A549 (cell line): Measurements from ENCODE around the gene ALDH1A2.
"Not testable (repeated sequence)": the region's sequence is repeated elsewhere in the genome, so short reads cannot be mapped to it uniquely, and the experiment has no call there.

Experiments used
- BHLHE40 ChIP-seq: IDR thresholded peaks from 2 replicates; pipeline ENCODE4 v1.6.1; 2012; ENCODE audit warnings: low read depth, low read length, inconsistent platforms
- ESRRA ChIP-seq: fragments of 150-350 bp; IDR thresholded peaks from 2 replicates; pipeline ENCODE4 v1.6.1; 2014; ENCODE audit warnings: mild to moderate bottlenecking, low read length, borderline replicate concordance
- JUNB ChIP-seq: fragments of >200 bp; sonication (Bioruptor Twin); formaldehyde crosslinking; IDR thresholded peaks from 2 replicates; pipeline ENCODE4 v1.6.1; 2016
- KDM1A ChIP-seq: fragments of 200-600 bp; sonication (generic); IDR thresholded peaks from 2 replicates; pipeline ENCODE4 v1.6.1; 2016; ENCODE audit warnings: low read depth, mild to moderate bottlenecking
- MAFK ChIP-seq: fragments of 450-650 bp; IDR thresholded peaks from 2 replicates; pipeline ENCODE4 v1.6.1; 2014; ENCODE audit not compliant: partially characterized antibody
- PHF8 ChIP-seq: fragments of 200-600 bp; sonication (generic); IDR thresholded peaks from 2 replicates; pipeline ENCODE4 v1.6.1; 2016; ENCODE audit warnings: low read depth, mild to moderate bottlenecking, antibody characterized with exemption, moderate library complexity, borderline replicate concordance
- POLR2A ChIP-seq: IDR thresholded peaks from 2 replicates; pipeline ENCODE4 v1.6.1; 2012; ENCODE audit warnings: mild to moderate bottlenecking, low read length
- TF ChIP-seq, protein P1 (sequence below): fragments of >200 bp; sonication (Bioruptor Twin); formaldehyde crosslinking; IDR thresholded peaks from 3 replicates; pipeline ENCODE4 v1.5.1; 2016
- TF ChIP-seq, protein P2 (sequence below): fragments of 250-450 bp; sonication (Bioruptor Pico); IDR thresholded peaks from 2 replicates; pipeline ENCODE4 v1.5.0; 2021; ENCODE audit warnings: mild to moderate bottlenecking, moderate library complexity, borderline replicate concordance

DNA sequence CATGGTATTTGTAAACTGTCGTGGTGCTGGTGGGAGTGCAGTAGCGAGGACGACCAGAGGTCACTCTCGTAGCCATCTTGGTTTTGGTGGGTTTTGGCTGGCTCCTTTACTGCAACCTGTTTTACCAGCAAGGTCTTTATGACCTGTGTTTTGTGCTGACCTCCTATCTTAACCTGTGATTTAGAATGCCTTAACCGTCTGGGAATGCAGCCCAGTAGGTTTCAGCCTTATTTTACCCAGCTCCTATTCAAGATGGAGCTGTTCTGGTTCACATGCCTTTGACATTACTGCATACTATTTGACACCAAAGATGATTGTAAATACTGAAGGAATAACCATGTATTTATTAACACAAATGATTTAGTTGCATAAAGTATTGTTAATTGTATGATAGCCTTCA is 15.4 kb upstream of the ALDH1A2 start:
- TF ChIP-seq POLR2A, PHF8, MAFK, JUNB, ESRRA, BHLHE40, KDM1A: not testable (repeated sequence)
- TF ChIP-seq, protein P1, sequence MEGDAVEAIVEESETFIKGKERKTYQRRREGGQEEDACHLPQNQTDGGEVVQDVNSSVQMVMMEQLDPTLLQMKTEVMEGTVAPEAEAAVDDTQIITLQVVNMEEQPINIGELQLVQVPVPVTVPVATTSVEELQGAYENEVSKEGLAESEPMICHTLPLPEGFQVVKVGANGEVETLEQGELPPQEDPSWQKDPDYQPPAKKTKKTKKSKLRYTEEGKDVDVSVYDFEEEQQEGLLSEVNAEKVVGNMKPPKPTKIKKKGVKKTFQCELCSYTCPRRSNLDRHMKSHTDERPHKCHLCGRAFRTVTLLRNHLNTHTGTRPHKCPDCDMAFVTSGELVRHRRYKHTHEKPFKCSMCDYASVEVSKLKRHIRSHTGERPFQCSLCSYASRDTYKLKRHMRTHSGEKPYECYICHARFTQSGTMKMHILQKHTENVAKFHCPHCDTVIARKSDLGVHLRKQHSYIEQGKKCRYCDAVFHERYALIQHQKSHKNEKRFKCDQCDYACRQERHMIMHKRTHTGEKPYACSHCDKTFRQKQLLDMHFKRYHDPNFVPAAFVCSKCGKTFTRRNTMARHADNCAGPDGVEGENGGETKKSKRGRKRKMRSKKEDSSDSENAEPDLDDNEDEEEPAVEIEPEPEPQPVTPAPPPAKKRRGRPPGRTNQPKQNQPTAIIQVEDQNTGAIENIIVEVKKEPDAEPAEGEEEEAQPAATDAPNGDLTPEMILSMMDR: not testable (repeated sequence)
- TF ChIP-seq, protein P2, sequence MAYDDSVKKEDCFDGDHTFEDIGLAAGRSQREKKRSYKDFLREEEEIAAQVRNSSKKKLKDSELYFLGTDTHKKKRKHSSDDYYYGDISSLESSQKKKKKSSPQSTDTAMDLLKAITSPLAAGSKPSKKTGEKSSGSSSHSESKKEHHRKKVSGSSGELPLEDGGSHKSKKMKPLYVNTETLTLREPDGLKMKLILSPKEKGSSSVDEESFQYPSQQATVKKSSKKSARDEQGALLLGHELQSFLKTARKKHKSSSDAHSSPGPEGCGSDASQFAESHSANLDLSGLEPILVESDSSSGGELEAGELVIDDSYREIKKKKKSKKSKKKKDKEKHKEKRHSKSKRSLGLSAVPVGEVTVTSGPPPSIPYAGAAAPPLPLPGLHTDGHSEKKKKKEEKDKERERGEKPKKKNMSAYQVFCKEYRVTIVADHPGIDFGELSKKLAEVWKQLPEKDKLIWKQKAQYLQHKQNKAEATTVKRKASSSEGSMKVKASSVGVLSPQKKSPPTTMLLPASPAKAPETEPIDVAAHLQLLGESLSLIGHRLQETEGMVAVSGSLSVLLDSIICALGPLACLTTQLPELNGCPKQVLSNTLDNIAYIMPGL (CRISPR knock-in tag): not testable (repeated sequence)
